Measurements from ENCODE around the gene CYP4F12. TPM values are rescaled to one million over a fixed set of nuclear protein-coding genes. Genes with fewer than 3 reads are reported as not detected.

CYP4F12 gene
- polyA plus RNA-seq, 2 of the 4 experiments (the other 2 are of a cell fraction): 6.3 to 12.8 TPM

GRCh38 chr19:15640294-15640903 is 32.5 kb upstream of the CYP4F12 start, which contains the start of gene CYP4F3 (continued):
- TF ChIP-seq KDM1A (IDR thresholded peaks at IDR 0.05; ENCODE audit: low read depth) (no peak), BHLHE40 (IDR thresholded peaks at IDR 0.05; ENCODE audit: low read depth, low read length) (no peak), HOXA7 (CRISPR knock-in tag; IDR thresholded peaks at IDR 0.05) (no peak), E2F6 (IDR thresholded peaks at IDR 0.05; ENCODE audit: borderline replicate concordance, low read depth) (no peak), PBX3 (IDR thresholded peaks at IDR 0.05) (no peak), POLR2AphosphoS2 (conservative IDR thresholded peaks at IDR 0.05; ENCODE audit: low read length) (no peak), FOSL2 (IDR thresholded peaks at IDR 0.05) (no peak), FOSL2 (CRISPR knock-in tag; IDR thresholded peaks at IDR 0.05) (no peak), CBX8 (IDR thresholded peaks at IDR 0.05) (no peak), ELK1 (IDR thresholded peaks at IDR 0.05; ENCODE audit: low read depth, low read length) (no peak), ZNF302 (CRISPR knock-in tag; IDR thresholded peaks at IDR 0.05) (no peak), HES2 (IDR thresholded peaks at IDR 0.05) (no peak), RARB (CRISPR knock-in tag; IDR thresholded peaks at IDR 0.05) (no peak), HDAC2 (IDR thresholded peaks at IDR 0.05) (no peak), BCL3 (IDR thresholded peaks at IDR 0.05) (no peak), RNF2 (IDR thresholded peaks at IDR 0.05; ENCODE audit: borderline replicate concordance, low read depth) (no peak), ZC3H11A (IDR thresholded peaks at IDR 0.05) (no peak), TP53 (CRISPR knock-in tag; IDR thresholded peaks at IDR 0.05) (no peak), MAFK (IDR thresholded peaks at IDR 0.05; ENCODE audit: partially characterized antibody) (peak; percentile 92), HOXB5 (CRISPR knock-in tag; IDR thresholded peaks at IDR 0.05) (no peak), POLR2A (IDR thresholded peaks at IDR 0.05; ENCODE audit: low read length) (no peak)

- ChIA-PET CTCF (interaction anchor here (0.6 kb wide), 1 partner anchor 500 kb away, joined by 3 read pairs; no protein-coding TSS in a partner anchor), POLR2A (interaction anchor here (0.9 kb wide), 1 partner anchor 545 kb away, joined by 3 read pairs; no protein-coding TSS in a partner anchor)
- no peak for FAIRE-seq
- TF ChIP-seq USF2 (IDR thresholded peaks at IDR 0.05) (no peak), ZSCAN20 (CRISPR knock-in tag; IDR thresholded peaks at IDR 0.05) (no peak), CBX8 (IDR thresholded peaks at IDR 0.05) (no peak), FOSB (CRISPR knock-in tag; IDR thresholded peaks at IDR 0.05) (no peak), EHMT2 (IDR thresholded peaks at IDR 0.05; ENCODE audit: low read depth) (no peak), POLR2A (IDR thresholded peaks at IDR 0.05; ENCODE audit: low read length) (peak; percentile 37; the same call in 1 of the 2 replicates), HOXB13 (CRISPR knock-in tag; IDR thresholded peaks at IDR 0.05; ENCODE audit: low read depth) (peak; percentile 22; the same call in 1 of the 2 replicates), JUN (IDR thresholded peaks at IDR 0.05) (no peak), EHF (CRISPR knock-in tag; IDR thresholded peaks at IDR 0.05) (no peak)
- DNase-seq (ENCODE audit: low read depth in 1 of 2, low spot score in 1 of 2): peak in 1 of 2 experiments; percentile 76
- Histone ChIP-seq H3K4me3 (peak overlapping the region; percentile 49), H3K4me2 (peak overlapping the region; percentile 84), H3K4me1 (peaks cover 33% of the 10 kb centered on the region), H3K27ac (peak overlapping the region; percentile 91 to 96), H3K9me3 (no peaks in the 10 kb centered on the region)
- peak; percentile 75 to 80 for ATAC-seq
- WGBS (ENCODE audit: missing lambda C conversion rate): 25% methylated on average over 11 of the region's 12 CpGs
These were observed 31.8 kb upstream of the CYP4F12 start for GRCh38 chr19:15640904-15641597.
